Right lobe of liver (tissue), 6 donors: ENCODE results near the gene FAM168B. TPM values are rescaled to one million over a fixed set of nuclear protein-coding genes. Genes with fewer than 3 reads are reported as not detected.

Experiments used
- ATAC-seq, 4 donors: fragments of 200-7000 bp; cut with Tn5 transposase; one replicate each; pipeline ENCODE4 v1.9.1; 2020; ENCODE audit warnings: mild to moderate bottlenecking in 4 of 4, moderate library complexity in 4 of 4
- DNase-seq, 3 donors: peaks; one replicate each; pipeline ENCODE4 v3.0.0-alpha.2; 2020
- H3K27ac ChIP-seq, 3 donors: fragments of 200-600 bp; one replicate each; pipeline ENCODE4 v1.8.0; 2022
- H3K27me3 ChIP-seq, 2 donors: fragments of 200-600 bp; one replicate each; pipeline ENCODE4 v1.8.0; 2022
- H3K36me3 ChIP-seq, 4 donors: fragments of 200-600 bp; sonication (generic) in 1 of 4; one replicate each; pipeline versions ENCODE4 v1.5.1 to v1.8.0; 2017 to 2022; ENCODE audit warnings: control low read depth in 1 of 4
- H3K4me1 ChIP-seq, 4 donors: fragments of 200-600 bp; sonication (generic) in 1 of 4; one replicate each; pipeline versions ENCODE4 v1.5.1 to v1.8.0; 2017 to 2022; ENCODE audit warnings: control low read depth in 1 of 4
- H3K4me3 ChIP-seq, 3 donors: fragments of 200-600 bp; one replicate each; pipeline ENCODE4 v1.8.0; 2022
- H3K9me3 ChIP-seq, 4 donors: fragments of 200-600 bp; sonication (generic) in 1 of 4; one replicate each; pipeline versions ENCODE4 v1.5.1 to v1.8.0; 2017 to 2022; ENCODE audit warnings: control low read depth in 1 of 4
- CTCF ChIP-seq, 4 donors: fragments of 200-600 bp in 3 of 4; fragments of 450-650 bp in 1 of 4; IDR thresholded peaks; one replicate each; pipeline versions ENCODE4 v1.5.1 to v1.8.0; 2016 to 2022; ENCODE audit warnings: antibody characterized with exemption in 4 of 4, mild to moderate bottlenecking in 2 of 4
- POLR2A ChIP-seq: fragments of 450-650 bp; IDR thresholded peaks from one replicate; pipeline ENCODE4 v1.6.1; 2017; ENCODE audit warnings: antibody characterized with exemption, mild to moderate bottlenecking
- WGBS: methylation state at CpG from one replicate; pipeline ENCODE4 v1.1.6; 2018; ENCODE audit warnings: low coverage, low lambda C conversion rate; ENCODE audit not compliant: insufficient coverage; ENCODE audit errors: missing lambda C conversion rate; 5-methylcytosine and 5-hydroxymethylcytosine counted together
- intact Hi-C, 2 donors: fragments of 100-400 bp; cut with DNase I; formaldehyde crosslinking; loops; one replicate each; pipeline versions ENCODE4 v1.11.2 to v1.14.1; 2022
- total RNA-seq, 6 experiments: library from RNA; depleted of rRNA in 2 of 6; stranded (reverse); fragments of >200 nt in 2 of 6; fragmentation: NEBNext Ultra II Directional in 3 of 6; extraction: Animal tissue kit (Norgen Biotek cat#: 25700) in 3 of 6; gene quantifications; one replicate each; pipeline versions ENCODE4 v1.1.0 to v1.2.4, GENCODE V29; 2016 to 2023
- donor health status: DM: no; HTN: yes; CAD: no.
- donor health status: DM: no; HTN: no; CAD: no.
- donor health status: DM: no; HTN: no; CAD: no.
- donor health status: DM: no; HTN: yes; CAD: no.
- donor health status: DM: no; HTN: yes; CAD: no.

Gene FAM168B
- total RNA-seq, 6 experiments from 2014 or later = 28.1 to 69.7 (median 33.9) TPM

DNA sequence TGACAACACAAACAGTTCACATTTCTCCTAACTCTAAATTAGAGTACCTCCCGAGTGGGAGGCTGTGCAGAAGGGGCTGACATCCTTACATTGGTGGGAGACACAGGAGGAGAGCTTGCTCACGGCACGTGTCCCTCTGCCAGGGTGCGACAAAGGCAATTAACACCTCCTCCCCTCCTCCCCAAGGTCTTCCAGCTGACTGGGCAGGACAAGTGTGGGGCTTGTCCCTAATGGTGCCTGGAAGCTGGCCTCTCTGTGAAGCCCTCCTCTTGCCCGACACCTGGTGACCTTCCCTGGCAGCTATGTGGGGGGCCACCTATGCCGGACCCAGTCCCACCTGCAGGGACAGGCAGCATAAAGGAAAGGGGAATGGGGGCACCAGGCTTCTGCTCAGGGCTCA is 57.0 kb downstream of the FAM168B start:
- peaks cover 0 to 5% of the 10 kb centered on the region in 2 donors for H3K27me3 ChIP-seq
- H3K9me3 ChIP-seq = no peaks in the 10 kb centered on the region
- no peaks in the 10 kb centered on the region for H3K4me1 ChIP-seq
- 26% methylated on average over 4 of the region's 6 CpGs for WGBS
- intact Hi-C loops = no loop called here
- no peak for TF ChIP-seq CTCF (IDR thresholded peaks at IDR 0.05)
- no peak for TF ChIP-seq POLR2A
- H3K27ac ChIP-seq = no peak overlapping the region
- DNase-seq (no peak), ATAC-seq (no peak)
- H3K36me3 ChIP-seq = no peaks in the 10 kb centered on the region
- no peak overlapping the region for H3K4me3 ChIP-seq

GRCh38 chr2:131035826-131036231 is 57.4 kb downstream of the FAM168B start:
- Histone ChIP-seq H3K4me3 (no peak overlapping the region), H3K27me3 (peaks cover 0 to 5% of the 10 kb centered on the region in 2 donors), H3K36me3 (no peaks in the 10 kb centered on the region), H3K27ac (no peak overlapping the region), H3K4me1 (no peaks in the 10 kb centered on the region), H3K9me3 (no peaks in the 10 kb centered on the region)
- no peak for TF ChIP-seq POLR2A
- no peak for TF ChIP-seq CTCF (IDR thresholded peaks at IDR 0.05)
- DNase-seq = no peak
- WGBS = 40% methylated on average over 2 of the region's 10 CpGs
- intact Hi-C loops = no loop called here
- ATAC-seq = no peak

DNA sequence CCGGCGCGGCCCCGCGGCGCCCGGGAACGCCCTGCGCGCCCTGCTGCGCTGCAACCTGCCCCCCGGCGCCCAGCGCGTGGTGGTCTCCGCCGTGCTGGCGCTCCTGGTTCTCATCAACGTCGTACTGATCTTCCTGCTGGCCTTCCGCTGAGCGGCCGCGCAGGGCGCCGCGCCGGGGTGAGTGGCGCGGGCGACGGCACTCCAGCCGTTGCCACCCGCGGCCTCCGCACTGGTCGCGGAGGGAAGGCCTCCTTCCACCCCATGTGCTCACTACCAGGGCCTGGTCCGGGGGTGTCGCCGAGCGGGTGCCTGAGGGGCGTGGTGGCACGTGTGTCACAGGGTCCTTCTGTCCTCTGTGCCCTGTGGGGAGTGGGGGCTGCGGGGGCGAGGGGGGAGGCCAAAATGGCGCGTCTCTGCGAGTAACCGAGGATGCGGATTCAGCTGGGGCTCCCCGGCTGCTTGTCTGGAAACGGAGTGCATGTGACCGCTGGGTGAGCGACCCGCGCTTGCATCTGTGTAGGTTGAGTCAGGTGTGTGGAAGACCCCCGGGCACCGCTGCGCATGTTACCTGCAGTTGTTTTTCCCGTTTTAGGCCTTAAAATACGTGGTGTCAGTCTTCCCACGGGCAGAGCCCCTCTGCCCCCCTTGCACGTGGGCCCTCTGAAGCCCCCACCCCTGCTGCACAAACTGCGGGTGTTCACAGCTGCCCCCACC is 58.0 kb downstream of the FAM168B start:
- intact Hi-C loops = no loop called here
- Histone ChIP-seq H3K4me1 (no peaks in the 10 kb centered on the region), H3K9me3 (no peaks in the 10 kb centered on the region), H3K36me3 (no peaks in the 10 kb centered on the region), H3K4me3 (peak overlapping the region in 1 of 3 donors; percentile 29), H3K27ac (no peak overlapping the region), H3K27me3 (peaks cover 0 to 5% of the 10 kb centered on the region in 2 donors)
- no peak for ATAC-seq
- WGBS = no CpG with 5 or more reads among the region's 65 CpGs
- TF ChIP-seq POLR2A = no peak
- TF ChIP-seq CTCF (IDR thresholded peaks at IDR 0.05) = no peak
- no peak for DNase-seq

DNA sequence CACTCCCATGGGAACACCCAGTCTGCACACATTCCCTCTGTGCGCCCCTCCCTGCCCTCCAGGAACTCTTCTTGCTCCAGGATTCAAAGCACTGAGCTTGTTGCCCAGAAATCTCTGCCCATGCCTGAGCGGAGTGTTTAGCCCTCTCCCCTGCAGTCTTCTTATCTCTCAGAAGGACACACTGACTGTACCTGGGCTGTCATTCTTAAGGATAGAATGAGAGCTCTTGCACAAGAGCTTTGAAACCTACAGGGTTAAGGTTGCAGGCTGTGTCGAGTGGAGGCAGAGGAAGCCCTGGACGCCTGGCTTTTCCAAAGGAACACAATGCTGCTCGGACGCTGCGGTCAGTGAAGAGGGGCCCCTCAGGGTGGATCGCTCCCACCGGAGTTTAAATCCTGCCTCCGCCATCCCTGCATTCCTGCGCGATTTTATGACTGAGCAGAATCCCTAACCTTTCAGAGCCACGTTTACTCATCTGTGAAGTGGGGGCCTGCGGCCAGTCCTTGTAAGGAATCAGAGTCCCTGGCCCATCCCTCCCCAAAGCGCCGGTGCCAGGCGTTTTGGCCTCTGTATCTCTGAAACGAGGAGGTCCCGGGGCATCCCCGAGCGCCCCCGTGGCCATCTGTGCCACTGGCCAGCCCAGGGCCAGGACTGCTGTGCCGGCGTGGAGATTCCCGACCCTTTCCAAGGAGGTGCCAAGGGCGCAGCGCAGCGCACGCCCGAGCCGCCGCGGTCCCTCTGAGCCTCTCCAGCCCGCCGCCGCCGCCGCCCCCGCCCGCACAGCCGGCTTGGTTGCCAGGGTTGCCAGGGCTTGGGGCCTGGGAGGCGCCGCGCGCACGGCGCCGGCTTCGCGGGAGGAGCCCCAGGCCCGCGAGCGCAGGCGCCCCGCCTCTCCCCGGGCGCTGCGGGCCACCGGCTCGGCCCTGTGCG is 58.9 kb downstream of the FAM168B start:
- TF ChIP-seq CTCF (IDR thresholded peaks at IDR 0.05) (no peak), POLR2A (no peak)
- Histone ChIP-seq H3K4me1 (no peaks in the 10 kb centered on the region), H3K9me3 (no peaks in the 10 kb centered on the region), H3K27ac (no peak overlapping the region), H3K27me3 (peaks cover 0 to 5% of the 10 kb centered on the region in 2 donors), H3K36me3 (no peaks in the 10 kb centered on the region), H3K4me3 (no peak overlapping the region)
- 17% methylated on average over 15 of the region's 61 CpGs for WGBS
- intact Hi-C loops = no loop called here
- DNase-seq = peak in 1 of 3 donors; percentile 48
- ATAC-seq = peak in 1 of 4 donors; percentile 22
